Astrocyte of the spinal cord (primary cell): Measurements from ENCODE around the gene FOXC1.
A peak's percentile ranks its signal among the peaks of the same experiment; 100 is the strongest.

Source experiments
- DNase-seq: peaks from one replicate; pipeline ENCODE4 v3.0.0; 2011; ENCODE audit warnings: low read depth, low spot score
- H3K4me3 ChIP-seq: 2 replicates; pipeline ENCODE4 v1.5.1; 2011; ENCODE audit warnings: low read depth, mild to moderate bottlenecking, low read length, moderate library complexity
- CTCF ChIP-seq: IDR thresholded peaks from 2 replicates; pipeline ENCODE4 v1.5.1; 2012; ENCODE audit warnings: low read depth, mild to moderate bottlenecking, low read length, inconsistent platforms
- in situ Hi-C: cut with HindIII; loops from 2 replicates; pipeline ENCODE4 v1.10.0; 2017; ENCODE audit warnings: low sequenced_read_pairs

The FOXC1 gene

GRCh38 chr6:1607516-1608221, 2.0 kb upstream of the FOXC1 start:
- TF ChIP-seq CTCF, result no peak
- in situ Hi-C loops, result no loop called here
- DNase-seq, result peak; percentile 18
- H3K4me3 ChIP-seq, result no peak overlapping the region

DNA sequence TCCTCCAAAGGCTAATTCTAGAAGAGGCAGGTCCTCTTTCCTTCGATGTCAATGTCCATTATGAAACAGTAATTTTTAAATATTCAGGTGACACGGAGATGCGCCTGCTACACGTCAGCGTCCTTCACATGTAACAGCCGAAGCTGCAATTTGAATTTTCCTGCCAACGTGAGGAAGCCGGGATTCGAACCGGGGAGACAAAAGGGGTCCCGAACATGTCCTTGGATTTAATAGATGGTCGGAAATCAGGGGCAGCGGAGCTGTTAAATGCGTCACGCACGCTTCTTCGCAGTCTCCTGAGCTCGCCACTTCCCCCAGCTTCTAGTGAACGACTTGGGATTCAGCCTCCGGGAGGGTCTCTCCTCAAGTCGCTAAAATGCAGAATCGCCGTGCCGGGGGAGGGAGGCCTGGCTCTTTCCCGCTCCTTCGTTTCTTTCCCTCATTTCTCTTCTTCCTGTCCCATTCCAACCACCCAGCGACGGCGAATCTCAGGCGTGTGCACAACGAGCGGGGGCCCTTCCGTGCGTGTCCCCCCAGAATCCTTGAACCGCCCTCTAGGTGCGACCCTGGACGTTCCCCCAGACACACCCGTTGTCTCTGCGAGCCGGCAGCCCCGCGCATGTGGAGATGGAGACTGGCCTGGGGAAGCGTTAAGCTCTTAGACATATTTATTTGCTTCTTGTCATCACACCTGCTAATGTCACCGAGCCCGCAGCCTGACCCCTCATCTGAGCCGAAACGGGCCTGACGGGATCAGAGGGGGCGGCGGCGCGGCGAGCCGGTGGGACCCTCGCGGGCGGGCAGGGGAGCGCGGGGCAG, 1.3 kb upstream of the FOXC1 start:
- in situ Hi-C loops, result no loop called here
- DNase-seq, result peak; percentile 14
- TF ChIP-seq CTCF, result no peak
- H3K4me3 ChIP-seq, result no peak overlapping the region

- peak; percentile 20 for DNase-seq
- H3K4me3 ChIP-seq, result peak overlapping the region; percentile 31
- in situ Hi-C loops, result no loop called here
- TF ChIP-seq CTCF, result no peak
These were observed 571 bp upstream of the FOXC1 start for GRCh38 chr6:1609041-1609647.

DNA sequence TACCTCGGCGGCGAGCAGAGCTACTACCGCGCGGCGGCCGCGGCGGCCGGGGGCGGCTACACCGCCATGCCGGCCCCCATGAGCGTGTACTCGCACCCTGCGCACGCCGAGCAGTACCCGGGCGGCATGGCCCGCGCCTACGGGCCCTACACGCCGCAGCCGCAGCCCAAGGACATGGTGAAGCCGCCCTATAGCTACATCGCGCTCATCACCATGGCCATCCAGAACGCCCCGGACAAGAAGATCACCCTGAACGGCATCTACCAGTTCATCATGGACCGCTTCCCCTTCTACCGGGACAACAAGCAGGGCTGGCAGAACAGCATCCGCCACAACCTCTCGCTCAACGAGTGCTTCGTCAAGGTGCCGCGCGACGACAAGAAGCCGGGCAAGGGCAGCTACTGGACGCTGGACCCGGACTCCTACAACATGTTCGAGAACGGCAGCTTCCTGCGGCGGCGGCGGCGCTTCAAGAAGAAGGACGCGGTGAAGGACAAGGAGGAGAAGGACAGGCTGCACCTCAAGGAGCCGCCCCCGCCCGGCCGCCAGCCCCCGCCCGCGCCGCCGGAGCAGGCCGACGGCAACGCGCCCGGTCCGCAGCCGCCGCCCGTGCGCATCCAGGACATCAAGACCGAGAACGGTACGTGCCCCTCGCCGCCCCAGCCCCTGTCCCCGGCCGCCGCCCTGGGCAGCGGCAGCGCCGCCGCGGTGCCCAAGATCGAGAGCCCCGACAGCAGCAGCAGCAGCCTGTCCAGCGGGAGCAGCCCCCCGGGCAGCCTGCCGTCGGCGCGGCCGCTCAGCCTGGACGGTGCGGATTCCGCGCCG, 994 bp downstream of the FOXC1 start:
- H3K4me3 ChIP-seq, result peak overlapping the region; percentile 57
- no peak for DNase-seq
- in situ Hi-C loops, result no loop called here
- no peak for TF ChIP-seq CTCF

- DNase-seq, result no peak
- peak overlapping the region; percentile 57 for H3K4me3 ChIP-seq
- in situ Hi-C loops, result no loop called here
- peak; percentile 2 for TF ChIP-seq CTCF
These were observed 1.5 kb downstream of the FOXC1 start for GRCh38 chr6:1611322-1611571.

- no peak for DNase-seq
- peak overlapping the region; percentile 62 for H3K4me3 ChIP-seq
- no peak for TF ChIP-seq CTCF
- in situ Hi-C loops, result no loop called here
These were observed 2.0 kb downstream of the FOXC1 start for GRCh38 chr6:1611572-1612298.
